ENCODE measurements around the gene ZNF578.
"Not testable (repeated sequence)": the region's sequence is repeated elsewhere in the genome, so short reads cannot be mapped to it uniquely, and the experiment has no call there.

The ZNF578 gene

GRCh38 chr19:52561611-52562010 is 108.3 kb downstream of the ZNF578 start:
- not testable (repeated sequence) for DNase-seq

Data from fibroblast of skin of abdomen (primary cell).